HCT116 (cell line): ENCODE data around the gene KERA. TPM values are rescaled to one million over a fixed set of nuclear protein-coding genes. Genes with fewer than 3 reads are reported as not detected.

ENCODE experiments used
- ATAC-seq: fragments of 200-7000 bp; cut with Tn5 transposase; 2 replicates; pipeline ENCODE4 v1.9.1; 2020; ENCODE audit warnings: mild to moderate bottlenecking, moderate library complexity
- BruUV-seq: library from RNA; stranded (reverse); fragments of 400-500 nt; replicated peaks from 2 replicates; lab custom pipeline; 2021; lab: Mats Ljungman, UMichigan
- CTCF ChIA-PET: fragments of 300-600 bp; sonication (Branson Sonifier 250); formaldehyde crosslinking; loops from one replicate; lab custom pipeline; 2021; ENCODE audit warnings: antibody characterized with exemption; lab: Charles Lee
- POLR2A ChIA-PET: fragments of 300-600, 350-600 bp; sonication (Branson Sonifier 250); formaldehyde crosslinking; loops from one replicate; lab custom pipeline; 2021; ENCODE audit warnings: antibody characterized with exemption; lab: Charles Lee
- RAD21 ChIA-PET, 2 experiments: fragments of 300-600 bp; sonication (Branson Sonifier 250); formaldehyde crosslinking; loops; one replicate each; lab custom pipeline; 2023; ENCODE audit warnings: low total read pairs in 2 of 2; ENCODE audit not compliant: uncharacterized antibody in 2 of 2, unreplicated experiment in 2 of 2, low non-redundant PET in 1 of 2; lab: Charles Lee
- DNase-seq: peaks from one replicate; pipeline ENCODE4 v3.0.0-alpha.2; 2010; ENCODE audit warnings: low read depth, low spot score
- H2AFZ ChIP-seq: fragments of 200-600 bp; shearing (Covaris generic), sonication (generic); 2 replicates; pipeline ENCODE4 v1.6.1; 2017; ENCODE audit warnings: low read depth, mixed run types, mixed read lengths, antibody characterized with exemption, low read length; ENCODE audit not compliant: poor library complexity, severe bottlenecking
- H3K27ac ChIP-seq: 2 replicates; pipeline ENCODE4 v1.5.1; 2012; ENCODE audit warnings: low read depth, low read length
- H3K27me3 ChIP-seq: fragments of 200-600 bp; sonication (generic); 2 replicates; pipeline ENCODE4 v1.6.1; 2016; ENCODE audit warnings: mixed run types, low read length, mixed read lengths; ENCODE audit not compliant: insufficient read depth
- H3K36me3 ChIP-seq, 2 experiments: fragments of 200-500 bp in 1 of 2; fragments of 200-600 bp in 1 of 2; sonication (Bioruptor generic) in 1 of 2; sonication (generic) in 1 of 2; 2 replicates each; pipeline versions ENCODE4 v1.5.1 to v1.6.1; 2014 to 2016; ENCODE audit warnings: low read length in 2 of 2, inconsistent platforms in 1 of 2, mixed read lengths in 1 of 2, mixed run types in 1 of 2; ENCODE audit not compliant: insufficient read depth in 2 of 2, control insufficient read depth in 1 of 2
- H3K4me1 ChIP-seq, 2 experiments: fragments of 200-600 bp in 1 of 2; sonication (generic) in 1 of 2; 2 replicates each; pipeline versions ENCODE4 v1.5.1 to v1.6.1; 2012 to 2017; ENCODE audit warnings: low read length in 2 of 2, inconsistent platforms in 1 of 2, mild to moderate bottlenecking in 1 of 2, mixed read lengths in 1 of 2, mixed run types in 1 of 2, moderate library complexity in 1 of 2; ENCODE audit not compliant: insufficient read depth in 2 of 2, control insufficient read depth in 1 of 2
- H3K4me2 ChIP-seq: fragments of 200-600 bp; sonication (generic); 2 replicates; pipeline ENCODE4 v1.6.1; 2017; ENCODE audit warnings: mixed run types, low read length, mixed read lengths
- H3K4me3 ChIP-seq, 2 experiments: fragments of 200-600 bp in 1 of 2; sonication (generic) in 1 of 2; replicated peaks in 1 of 2; 2 replicates each; pipeline ENCODE4 v1.5.1; 2011 to 2016; ENCODE audit warnings: low read length in 2 of 2, control low read depth in 1 of 2, low read depth in 1 of 2, mild to moderate bottlenecking in 1 of 2, mixed read lengths in 1 of 2, mixed run types in 1 of 2
- H3K79me2 ChIP-seq: fragments of 200-600 bp; sonication (generic); 2 replicates; pipeline ENCODE4 v1.6.1; 2017; ENCODE audit warnings: mild to moderate bottlenecking, mixed run types, low read length, moderate library complexity, mixed read lengths; ENCODE audit not compliant: insufficient read depth
- H3K9ac ChIP-seq: fragments of 200-600 bp; sonication (generic); 2 replicates; pipeline ENCODE4 v1.6.1; 2016; ENCODE audit warnings: low read length, mixed read lengths
- H3K9me2 ChIP-seq: fragments of 200-600 bp; sonication (generic), shearing (Covaris generic); 2 replicates; pipeline ENCODE4 v1.6.1; 2017; ENCODE audit warnings: mixed run types, mild to moderate bottlenecking, moderate library complexity; ENCODE audit not compliant: insufficient read depth
- H3K9me3 ChIP-seq, 2 experiments: fragments of 200-500 bp in 1 of 2; fragments of 200-600 bp in 1 of 2; sonication (Bioruptor generic) in 1 of 2; sonication (generic) in 1 of 2; 2 replicates each; pipeline ENCODE4 v1.6.1; 2014 to 2017; ENCODE audit warnings: low read length in 2 of 2, mixed read lengths in 2 of 2, inconsistent platforms in 1 of 2, low read depth in 1 of 2, mild to moderate bottlenecking in 1 of 2, mixed run types in 1 of 2, moderate library complexity in 1 of 2; ENCODE audit not compliant: control insufficient read depth in 1 of 2, insufficient read depth in 1 of 2
- H4K20me1 ChIP-seq: fragments of 200-600 bp; sonication (generic), shearing (Covaris generic); 2 replicates; pipeline ENCODE4 v1.6.1; 2017; ENCODE audit warnings: mixed run types, mild to moderate bottlenecking, moderate library complexity; ENCODE audit not compliant: insufficient read depth
- CEBPB ChIP-seq: IDR thresholded peaks from 2 replicates; pipeline ENCODE4 v1.6.1; 2012; ENCODE audit warnings: low read depth
- EGR1 ChIP-seq: IDR thresholded peaks from 2 replicates; pipeline ENCODE4 v1.6.1; 2012; ENCODE audit warnings: low read depth
- ELF1 ChIP-seq: IDR thresholded peaks from 2 replicates; pipeline ENCODE4 v1.6.1; 2012; ENCODE audit warnings: low read depth, borderline replicate concordance
- EZH2 ChIP-seq: fragments of 200-600 bp; sonication (generic); IDR thresholded peaks from 2 replicates; pipeline ENCODE4 v1.6.1; 2017; ENCODE audit warnings: antibody characterized with exemption, mixed run types
- JUND ChIP-seq: IDR thresholded peaks from 2 replicates; pipeline ENCODE4 v1.6.1; 2012
- POLR2A ChIP-seq: IDR thresholded peaks from 2 replicates; pipeline ENCODE4 v1.7.0; 2011; ENCODE audit warnings: borderline replicate concordance; ENCODE audit not compliant: insufficient read depth, insufficient read length; ENCODE audit errors: extremely low read depth
- POLR2AphosphoS5 ChIP-seq: IDR thresholded peaks from 2 replicates; pipeline ENCODE4 v1.6.1; 2011; ENCODE audit warnings: mild to moderate bottlenecking, low read depth, low read length, moderate library complexity
- SIN3A ChIP-seq: IDR thresholded peaks from 2 replicates; pipeline ENCODE4 v1.6.1; 2012; ENCODE audit warnings: low read depth
- SRF ChIP-seq: IDR thresholded peaks from 2 replicates; pipeline ENCODE4 v1.6.1; 2012; ENCODE audit warnings: low read depth
- TCF7L2 ChIP-seq: IDR thresholded peaks from 2 replicates; pipeline ENCODE4 v1.7.0; 2011; ENCODE audit warnings: borderline replicate concordance, inconsistent platforms; ENCODE audit not compliant: insufficient read depth, insufficient read length; ENCODE audit errors: extremely low read depth
- ZFX ChIP-seq: fragments of 450-650 bp; IDR thresholded peaks from 2 replicates; pipeline ENCODE4 v1.6.1; 2017
- intact Hi-C: fragments of 100-400 bp; cut with micrococcal nuclease; formaldehyde crosslinking; loops from 2 replicates; pipeline ENCODE4 v1.10.0; 2022
- total RNA-seq: library from RNA; stranded (reverse); gene quantifications from one replicate; pipeline ENCODE4 v1.2.1, GENCODE V29; 2021; ENCODE audit not compliant: unreplicated experiment
- TF ChIP-seq, protein P1 (sequence below): IDR thresholded peaks from 2 replicates; pipeline ENCODE4 v1.6.1; 2012
- TF ChIP-seq, protein P2 (sequence below): IDR thresholded peaks from 2 replicates; pipeline ENCODE4 v1.6.1; 2012; ENCODE audit warnings: low read depth
- TF ChIP-seq, protein P3 (sequence below), 3 experiments: fragments of 200-600 bp in 1 of 3; sonication (generic) in 1 of 3; IDR thresholded peaks in 2 of 3; conservative IDR thresholded peaks in 1 of 3; 2 replicates each; pipeline ENCODE4 v1.5.1; 2012 to 2017; ENCODE audit warnings: low read depth in 2 of 3, low read length in 2 of 3, antibody characterized with exemption in 1 of 3, borderline replicate concordance in 1 of 3, control low read depth in 1 of 3, mild to moderate bottlenecking in 1 of 3, mixed read lengths in 1 of 3, mixed run types in 1 of 3, moderate library complexity in 1 of 3; ENCODE audit not compliant: insufficient read depth in 1 of 3
- TF ChIP-seq, protein P4 (sequence below): IDR thresholded peaks from 2 replicates; pipeline ENCODE4 v1.6.1; 2011; ENCODE audit warnings: mild to moderate bottlenecking, low read length, moderate library complexity; ENCODE audit not compliant: insufficient replicate concordance; ENCODE audit errors: extremely low read depth
- TF ChIP-seq, protein P5 (sequence below): IDR thresholded peaks from 2 replicates; pipeline ENCODE4 v1.6.1; 2012

The KERA gene
- total RNA-seq, 1 experiment from 2014 or later = not detected

DNA sequence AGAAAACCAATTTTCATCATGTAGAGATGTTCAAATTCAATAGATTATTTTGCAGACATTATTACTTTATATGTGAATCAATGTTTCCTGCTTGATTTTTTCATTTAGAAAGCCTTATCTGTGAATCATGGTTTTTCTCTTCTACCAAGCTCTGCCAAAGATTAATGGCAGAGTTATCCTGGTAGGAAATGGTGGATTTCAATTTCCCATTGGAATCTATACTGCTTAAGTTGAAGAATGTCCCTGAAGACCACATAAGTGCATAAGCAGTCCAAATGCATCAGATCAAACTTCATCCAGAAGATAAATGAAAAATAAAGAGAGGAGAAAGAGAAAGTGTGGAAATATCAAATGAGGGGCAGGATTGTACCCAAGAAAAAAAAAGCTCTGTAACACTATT is 48.5 kb upstream of the KERA start:
- Histone ChIP-seq H3K4me2 (no peak overlapping the region), H3K27ac (no peak overlapping the region), H3K9ac (no peak overlapping the region), H3K9me2 (no peaks in the 10 kb centered on the region), H3K27me3 (no peaks in the 10 kb centered on the region), H3K79me2 (no peaks in the 10 kb centered on the region), H3K4me3 (no peak overlapping the region), H4K20me1 (no peaks in the 10 kb centered on the region), H2AFZ (no peak overlapping the region), H3K4me1 (no peaks in the 10 kb centered on the region), H3K36me3 (no peaks in the 10 kb centered on the region), H3K9me3 (no peaks in the 10 kb centered on the region)
- intact Hi-C loops = loop anchor here (10.0 kb wide), 1 partner anchor 219 kb away; no protein-coding TSS in a partner anchor
- no peak for DNase-seq
- no TSS peak for BruUV-seq
- POLR2A ChIA-PET = no interaction called here
- TF ChIP-seq, protein P1, sequence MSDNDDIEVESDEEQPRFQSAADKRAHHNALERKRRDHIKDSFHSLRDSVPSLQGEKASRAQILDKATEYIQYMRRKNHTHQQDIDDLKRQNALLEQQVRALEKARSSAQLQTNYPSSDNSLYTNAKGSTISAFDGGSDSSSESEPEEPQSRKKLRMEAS = no peak
- TF ChIP-seq EZH2 = no peak
- TF ChIP-seq, protein P2, sequence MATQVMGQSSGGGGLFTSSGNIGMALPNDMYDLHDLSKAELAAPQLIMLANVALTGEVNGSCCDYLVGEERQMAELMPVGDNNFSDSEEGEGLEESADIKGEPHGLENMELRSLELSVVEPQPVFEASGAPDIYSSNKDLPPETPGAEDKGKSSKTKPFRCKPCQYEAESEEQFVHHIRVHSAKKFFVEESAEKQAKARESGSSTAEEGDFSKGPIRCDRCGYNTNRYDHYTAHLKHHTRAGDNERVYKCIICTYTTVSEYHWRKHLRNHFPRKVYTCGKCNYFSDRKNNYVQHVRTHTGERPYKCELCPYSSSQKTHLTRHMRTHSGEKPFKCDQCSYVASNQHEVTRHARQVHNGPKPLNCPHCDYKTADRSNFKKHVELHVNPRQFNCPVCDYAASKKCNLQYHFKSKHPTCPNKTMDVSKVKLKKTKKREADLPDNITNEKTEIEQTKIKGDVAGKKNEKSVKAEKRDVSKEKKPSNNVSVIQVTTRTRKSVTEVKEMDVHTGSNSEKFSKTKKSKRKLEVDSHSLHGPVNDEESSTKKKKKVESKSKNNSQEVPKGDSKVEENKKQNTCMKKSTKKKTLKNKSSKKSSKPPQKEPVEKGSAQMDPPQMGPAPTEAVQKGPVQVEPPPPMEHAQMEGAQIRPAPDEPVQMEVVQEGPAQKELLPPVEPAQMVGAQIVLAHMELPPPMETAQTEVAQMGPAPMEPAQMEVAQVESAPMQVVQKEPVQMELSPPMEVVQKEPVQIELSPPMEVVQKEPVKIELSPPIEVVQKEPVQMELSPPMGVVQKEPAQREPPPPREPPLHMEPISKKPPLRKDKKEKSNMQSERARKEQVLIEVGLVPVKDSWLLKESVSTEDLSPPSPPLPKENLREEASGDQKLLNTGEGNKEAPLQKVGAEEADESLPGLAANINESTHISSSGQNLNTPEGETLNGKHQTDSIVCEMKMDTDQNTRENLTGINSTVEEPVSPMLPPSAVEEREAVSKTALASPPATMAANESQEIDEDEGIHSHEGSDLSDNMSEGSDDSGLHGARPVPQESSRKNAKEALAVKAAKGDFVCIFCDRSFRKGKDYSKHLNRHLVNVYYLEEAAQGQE = no peak
- TF ChIP-seq ZFX = no peak
- no peak for TF ChIP-seq SIN3A
- TF ChIP-seq SRF = no peak
- TF ChIP-seq, protein P3, sequence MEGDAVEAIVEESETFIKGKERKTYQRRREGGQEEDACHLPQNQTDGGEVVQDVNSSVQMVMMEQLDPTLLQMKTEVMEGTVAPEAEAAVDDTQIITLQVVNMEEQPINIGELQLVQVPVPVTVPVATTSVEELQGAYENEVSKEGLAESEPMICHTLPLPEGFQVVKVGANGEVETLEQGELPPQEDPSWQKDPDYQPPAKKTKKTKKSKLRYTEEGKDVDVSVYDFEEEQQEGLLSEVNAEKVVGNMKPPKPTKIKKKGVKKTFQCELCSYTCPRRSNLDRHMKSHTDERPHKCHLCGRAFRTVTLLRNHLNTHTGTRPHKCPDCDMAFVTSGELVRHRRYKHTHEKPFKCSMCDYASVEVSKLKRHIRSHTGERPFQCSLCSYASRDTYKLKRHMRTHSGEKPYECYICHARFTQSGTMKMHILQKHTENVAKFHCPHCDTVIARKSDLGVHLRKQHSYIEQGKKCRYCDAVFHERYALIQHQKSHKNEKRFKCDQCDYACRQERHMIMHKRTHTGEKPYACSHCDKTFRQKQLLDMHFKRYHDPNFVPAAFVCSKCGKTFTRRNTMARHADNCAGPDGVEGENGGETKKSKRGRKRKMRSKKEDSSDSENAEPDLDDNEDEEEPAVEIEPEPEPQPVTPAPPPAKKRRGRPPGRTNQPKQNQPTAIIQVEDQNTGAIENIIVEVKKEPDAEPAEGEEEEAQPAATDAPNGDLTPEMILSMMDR (IDR thresholded peaks at IDR 0.05 in 2 of 3, conservative IDR thresholded peaks at IDR 0.05 in 1 of 3; ENCODE audit: borderline replicate concordance in 1 of 3, insufficient read depth in 1 of 3, low read depth in 2 of 3, low read length in 2 of 3) = no peak
- TF ChIP-seq JUND = no peak
- no peak for TF ChIP-seq POLR2AphosphoS5
- TF ChIP-seq TCF7L2 = no peak
- TF ChIP-seq, protein P4, sequence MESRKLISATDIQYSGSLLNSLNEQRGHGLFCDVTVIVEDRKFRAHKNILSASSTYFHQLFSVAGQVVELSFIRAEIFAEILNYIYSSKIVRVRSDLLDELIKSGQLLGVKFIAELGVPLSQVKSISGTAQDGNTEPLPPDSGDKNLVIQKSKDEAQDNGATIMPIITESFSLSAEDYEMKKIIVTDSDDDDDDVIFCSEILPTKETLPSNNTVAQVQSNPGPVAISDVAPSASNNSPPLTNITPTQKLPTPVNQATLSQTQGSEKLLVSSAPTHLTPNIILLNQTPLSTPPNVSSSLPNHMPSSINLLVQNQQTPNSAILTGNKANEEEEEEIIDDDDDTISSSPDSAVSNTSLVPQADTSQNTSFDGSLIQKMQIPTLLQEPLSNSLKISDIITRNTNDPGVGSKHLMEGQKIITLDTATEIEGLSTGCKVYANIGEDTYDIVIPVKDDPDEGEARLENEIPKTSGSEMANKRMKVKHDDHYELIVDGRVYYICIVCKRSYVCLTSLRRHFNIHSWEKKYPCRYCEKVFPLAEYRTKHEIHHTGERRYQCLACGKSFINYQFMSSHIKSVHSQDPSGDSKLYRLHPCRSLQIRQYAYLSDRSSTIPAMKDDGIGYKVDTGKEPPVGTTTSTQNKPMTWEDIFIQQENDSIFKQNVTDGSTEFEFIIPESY = no peak
- no peak for TF ChIP-seq EGR1
- no peak for TF ChIP-seq POLR2A
- TF ChIP-seq ELF1 = no peak
- TF ChIP-seq, protein P5, sequence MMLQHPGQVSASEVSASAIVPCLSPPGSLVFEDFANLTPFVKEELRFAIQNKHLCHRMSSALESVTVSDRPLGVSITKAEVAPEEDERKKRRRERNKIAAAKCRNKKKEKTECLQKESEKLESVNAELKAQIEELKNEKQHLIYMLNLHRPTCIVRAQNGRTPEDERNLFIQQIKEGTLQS = no peak
- TF ChIP-seq CEBPB = no peak
- CTCF ChIA-PET = no interaction called here
- no peak for ATAC-seq
- RAD21 ChIA-PET = no interaction called here
